Spleen (tissue), 7 donors: ENCODE measurements around the gene TCEA2.

Experiments used
- POLR2AphosphoS5 ChIP-seq, 3 donors: sonication (generic); formaldehyde crosslinking; IDR thresholded peaks; one replicate each; pipeline ENCODE4 v1.5.1; 2017; ENCODE audit warnings: antibody characterized with exemption in 3 of 3
- TF ChIP-seq, protein P1 (sequence below), 11 experiments: fragments of 200-600 bp in 7 of 11; fragments of 450-650 bp in 4 of 11; sonication (generic) in 4 of 11; IDR thresholded peaks in 8 of 11; conservative IDR thresholded peaks in 3 of 11; 1 replicate in 7 of 11; 2 replicates in 4 of 11; pipeline versions ENCODE4 v1.4.0 to v1.8.0; 2016 to 2021; ENCODE audit warnings: antibody characterized with exemption in 11 of 11, inconsistent platforms in 4 of 11, mild to moderate bottlenecking in 1 of 11
- donor health status: DM: no; HTN: no; CAD: no; lungs with moderate emphysema.
- donor health status: DM: no; HTN: no; CAD: no.
- donor health status: DM: no; HTN: no; CAD: no.

DNA sequence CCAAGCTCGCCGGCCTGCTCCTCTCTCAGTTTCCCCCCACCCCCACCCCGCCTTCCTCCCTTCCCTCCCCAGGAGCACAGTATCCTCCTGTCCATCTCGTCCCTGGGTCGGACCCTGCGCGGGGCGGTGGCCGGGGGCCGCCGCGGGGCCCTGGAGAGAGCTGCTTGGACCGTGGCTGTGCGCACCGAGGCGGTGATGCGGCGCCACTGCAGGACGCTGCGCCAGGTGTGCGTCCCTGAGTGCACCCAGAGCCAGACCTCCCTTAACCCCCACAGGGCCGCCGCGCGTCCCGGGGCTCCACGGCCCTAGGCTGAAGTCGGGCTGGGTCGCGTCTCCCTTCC, 24.8 kb upstream of the TCEA2 start:
- TF ChIP-seq, protein P1, sequence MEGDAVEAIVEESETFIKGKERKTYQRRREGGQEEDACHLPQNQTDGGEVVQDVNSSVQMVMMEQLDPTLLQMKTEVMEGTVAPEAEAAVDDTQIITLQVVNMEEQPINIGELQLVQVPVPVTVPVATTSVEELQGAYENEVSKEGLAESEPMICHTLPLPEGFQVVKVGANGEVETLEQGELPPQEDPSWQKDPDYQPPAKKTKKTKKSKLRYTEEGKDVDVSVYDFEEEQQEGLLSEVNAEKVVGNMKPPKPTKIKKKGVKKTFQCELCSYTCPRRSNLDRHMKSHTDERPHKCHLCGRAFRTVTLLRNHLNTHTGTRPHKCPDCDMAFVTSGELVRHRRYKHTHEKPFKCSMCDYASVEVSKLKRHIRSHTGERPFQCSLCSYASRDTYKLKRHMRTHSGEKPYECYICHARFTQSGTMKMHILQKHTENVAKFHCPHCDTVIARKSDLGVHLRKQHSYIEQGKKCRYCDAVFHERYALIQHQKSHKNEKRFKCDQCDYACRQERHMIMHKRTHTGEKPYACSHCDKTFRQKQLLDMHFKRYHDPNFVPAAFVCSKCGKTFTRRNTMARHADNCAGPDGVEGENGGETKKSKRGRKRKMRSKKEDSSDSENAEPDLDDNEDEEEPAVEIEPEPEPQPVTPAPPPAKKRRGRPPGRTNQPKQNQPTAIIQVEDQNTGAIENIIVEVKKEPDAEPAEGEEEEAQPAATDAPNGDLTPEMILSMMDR (IDR thresholded peaks at IDR 0.05 in 8 of 11, conservative IDR thresholded peaks at IDR 0.05 in 3 of 11), result no peak
- no peak for TF ChIP-seq POLR2AphosphoS5 (IDR thresholded peaks at IDR 0.05)
